GM19238 (cell line): ENCODE measurements around the gene CDK12.
A peak's percentile ranks its signal among the peaks of the same experiment; 100 is the strongest.
"Not testable (repeated sequence)": the region's sequence is repeated elsewhere in the genome, so short reads cannot be mapped to it uniquely, and the experiment has no call there.

Experiments used
- DNase-seq: peaks from one replicate; pipeline ENCODE4 v3.0.0; 2011; ENCODE audit warnings: low spot score; ENCODE audit not compliant: insufficient read length

Gene CDK12

GRCh38 chr17:39496921-39497320, 35.6 kb downstream of the CDK12 start:
- not testable (repeated sequence) for DNase-seq

- DNase-seq, result no peak
Measured at GRCh38 chr17:39507511-39507910, 46.2 kb downstream of the CDK12 start.

GRCh38 chr17:39508987-39509386, 47.7 kb downstream of the CDK12 start:
- DNase-seq, result no peak

GRCh38 chr17:39513309-39513708, 52.0 kb downstream of the CDK12 start:
- DNase-seq, result no peak

- DNase-seq, result no peak
Measured at GRCh38 chr17:39513915-39514314, 52.6 kb downstream of the CDK12 start.

- no peak for DNase-seq
Measured at GRCh38 chr17:39517224-39517623, 55.9 kb downstream of the CDK12 start.

GRCh38 chr17:39525801-39526506, 64.7 kb downstream of the CDK12 start:
- DNase-seq, result no peak

GRCh38 chr17:39527220-39527813, 66.0 kb downstream of the CDK12 start:
- DNase-seq, result no peak

GRCh38 chr17:39529455-39529854, 68.2 kb downstream of the CDK12 start:
- no peak for DNase-seq

- DNase-seq, result no peak
Measured at GRCh38 chr17:39530513-39530912, 69.2 kb downstream of the CDK12 start.

- DNase-seq, result no peak
Measured at GRCh38 chr17:39531252-39531651, 70.0 kb downstream of the CDK12 start.

GRCh38 chr17:39533891-39534290, 72.6 kb downstream of the CDK12 start:
- DNase-seq, result no peak

- DNase-seq, result no peak
Measured at GRCh38 chr17:39534768-39535405, 73.6 kb downstream of the CDK12 start.

GRCh38 chr17:39536468-39536867, 75.2 kb downstream of the CDK12 start:
- DNase-seq, result no peak

- DNase-seq, result not testable (repeated sequence)
Measured at GRCh38 chr17:39537364-39537763, 76.1 kb downstream of the CDK12 start.

- DNase-seq, result no peak
Measured at GRCh38 chr17:39538866-39539265, 77.6 kb downstream of the CDK12 start.

- DNase-seq, result no peak
Measured at GRCh38 chr17:39540611-39541010, 79.3 kb downstream of the CDK12 start.

GRCh38 chr17:39541652-39542051, 80.4 kb downstream of the CDK12 start:
- no peak for DNase-seq

- DNase-seq, result no peak
Measured at GRCh38 chr17:39543176-39543575, 81.9 kb downstream of the CDK12 start.

- no peak for DNase-seq
Measured at GRCh38 chr17:39543664-39544063, 82.4 kb downstream of the CDK12 start.

- DNase-seq, result not testable (repeated sequence)
Measured at GRCh38 chr17:39544361-39544760, 83.1 kb downstream of the CDK12 start.

- peak; percentile 62 for DNase-seq
Measured at GRCh38 chr17:39547713-39548478, 86.6 kb downstream of the CDK12 start.
